ENCODE measurements around the gene AMDHD1.

- TF ChIP-seq CTCF (IDR thresholded peaks at IDR 0.05) (no peak), POLR2AphosphoS5 (IDR thresholded peaks at IDR 0.05) (no peak), POLR2A (IDR thresholded peaks at IDR 0.05) (no peak)
Measured at GRCh38 chr12:95922231-95922630, 20.9 kb upstream of the AMDHD1 start.
